Measurements from ENCODE around the gene SGMS1. TPM values are rescaled to one million over a fixed set of nuclear protein-coding genes. Genes with fewer than 3 reads are reported as not detected.
"Not testable (repeated sequence)": the region's sequence is repeated elsewhere in the genome, so short reads cannot be mapped to it uniquely, and the experiment has no call there.

SGMS1 gene
- total and polyA plus RNA-seq, 2 donors (not counting 1 experiment from before 2014, with no cell fraction given), result 10.0 to 43.5 TPM

- Histone ChIP-seq H3K27ac (ENCODE audit: low read length in 2 of 2) (peak overlapping the region in 1 of 2 donors; percentile 0), H3K4me1 (ENCODE audit: control insufficient read depth in 2 of 2, insufficient read depth in 2 of 2, low read length in 2 of 2) (peaks cover 5 to 8% of the 10 kb centered on the region in 2 donors), H3K79me2 (ENCODE audit: control insufficient read depth, insufficient read depth, low read length) (no peaks in the 10 kb centered on the region), H3K9ac (ENCODE audit: low read length) (no peak overlapping the region), H3K27me3 (replicated peaks in 1 of 4; ENCODE audit: control extremely low read depth in 1 of 4, control insufficient read depth in 3 of 4, insufficient read depth in 4 of 4, low read length in 3 of 4) (no peaks in the 10 kb centered on the region), H3K36me3 (replicated peaks in 1 of 2; ENCODE audit: control extremely low read depth in 1 of 2, control insufficient read depth in 1 of 2, extremely low read depth in 1 of 2, insufficient read depth in 2 of 2, low read length in 1 of 2) (no peaks in the 10 kb centered on the region), H3K4me3 (ENCODE audit: control extremely low read depth in 1 of 5, extremely low read depth in 1 of 5, insufficient read depth in 1 of 5, low read depth in 2 of 5, low read length in 4 of 5) (no peak overlapping the region), H3K9me3 (ENCODE audit: control extremely low read depth in 1 of 3, control insufficient read depth in 2 of 3, insufficient read depth in 1 of 3, low read length in 2 of 3) (no peaks in the 10 kb centered on the region), H3K4me2 (replicated peaks; ENCODE audit: low read depth, low read length, poor library complexity, severe bottlenecking) (peak overlapping the region; percentile 1), H2AFZ (ENCODE audit: insufficient read depth, low read depth, low read length, poor library complexity, severe bottlenecking) (no peak overlapping the region), H4K20me1 (ENCODE audit: control insufficient read depth, insufficient read depth, low read length, poor library complexity, severe bottlenecking) (no peaks in the 10 kb centered on the region)
- no peak for TF ChIP-seq EZH2 (IDR thresholded peaks at IDR 0.05; ENCODE audit: borderline replicate concordance, insufficient read depth, low read depth, low read length, poor library complexity, severe bottlenecking)
- no peak for TF ChIP-seq CTCF (IDR thresholded peaks at IDR 0.05)
- WGBS (ENCODE audit: insufficient coverage), result no CpG with 5 or more reads among the region's 4 CpGs
- DNase-seq (no peak), ATAC-seq (ENCODE audit: low read depth) (no peak)
- Mint-ChIP-seq H3K4me3 (no peak overlapping the region), H3K27ac (no peak overlapping the region), H3K27me3 (no peaks in the 10 kb centered on the region), H3K9me3 (ENCODE audit: insufficient read depth) (no peaks in the 10 kb centered on the region), H3K4me1 (peaks cover 20% of the 10 kb centered on the region)
- intact Hi-C loops (cut with micrococcal nuclease), result no loop called here
- POLR2A ChIA-PET, result no interaction called here
- CTCF ChIA-PET, result no interaction called here
Observed at GRCh38 chr10:50431133-50431532, 192.6 kb downstream of the SGMS1 start.

GRCh38 chr10:50426485-50426884, 197.3 kb downstream of the SGMS1 start:
- Histone ChIP-seq H3K4me2 (replicated peaks; ENCODE audit: low read depth, low read length, poor library complexity, severe bottlenecking) (no peak overlapping the region), H4K20me1 (ENCODE audit: control insufficient read depth, insufficient read depth, low read length, poor library complexity, severe bottlenecking) (peaks cover 4% of the 10 kb centered on the region), H3K4me1 (ENCODE audit: control insufficient read depth in 2 of 2, insufficient read depth in 2 of 2, low read length in 2 of 2) (peaks cover 7 to 8% of the 10 kb centered on the region in 2 donors), H3K27ac (ENCODE audit: low read length in 2 of 2) (no peak overlapping the region), H3K9me3 (ENCODE audit: control extremely low read depth in 1 of 3, control insufficient read depth in 2 of 3, insufficient read depth in 1 of 3, low read length in 2 of 3) (no peaks in the 10 kb centered on the region), H3K4me3 (ENCODE audit: control extremely low read depth in 1 of 5, extremely low read depth in 1 of 5, insufficient read depth in 1 of 5, low read depth in 2 of 5, low read length in 4 of 5) (no peak overlapping the region), H3K36me3 (replicated peaks in 1 of 2; ENCODE audit: control extremely low read depth in 1 of 2, control insufficient read depth in 1 of 2, extremely low read depth in 1 of 2, insufficient read depth in 2 of 2, low read length in 1 of 2) (no peaks in the 10 kb centered on the region), H2AFZ (ENCODE audit: insufficient read depth, low read depth, low read length, poor library complexity, severe bottlenecking) (no peak overlapping the region), H3K9ac (ENCODE audit: low read length) (no peak overlapping the region), H3K79me2 (ENCODE audit: control insufficient read depth, insufficient read depth, low read length) (peaks cover 2% of the 10 kb centered on the region), H3K27me3 (replicated peaks in 1 of 4; ENCODE audit: control extremely low read depth in 1 of 4, control insufficient read depth in 3 of 4, insufficient read depth in 4 of 4, low read length in 3 of 4) (no peaks in the 10 kb centered on the region)
- no CpG with 5 or more reads among the region's 1 CpG for WGBS (ENCODE audit: insufficient coverage)
- Mint-ChIP-seq H3K4me3 (no peak overlapping the region), H3K27me3 (no peaks in the 10 kb centered on the region), H3K4me1 (peaks cover 18% of the 10 kb centered on the region), H3K9me3 (ENCODE audit: insufficient read depth) (no peaks in the 10 kb centered on the region), H3K27ac (no peak overlapping the region)
- DNase-seq (no peak), ATAC-seq (ENCODE audit: low read depth) (no peak)
- CTCF ChIA-PET, result interaction anchor here (1.0 kb wide), 1 partner anchor 10 kb away, joined by 3 read pairs; no protein-coding TSS in a partner anchor
- no peak for TF ChIP-seq CTCF (IDR thresholded peaks at IDR 0.05)
- TF ChIP-seq EZH2 (IDR thresholded peaks at IDR 0.05; ENCODE audit: borderline replicate concordance, insufficient read depth, low read depth, low read length, poor library complexity, severe bottlenecking), result no peak
- POLR2A ChIA-PET, result no interaction called here
- intact Hi-C loops (cut with micrococcal nuclease), result no loop called here

- CTCF ChIA-PET, result interaction anchor here (0.7 kb wide), 1 partner anchor 88 kb away, joined by 3 read pairs; no protein-coding TSS in a partner anchor
- intact Hi-C loops (cut with micrococcal nuclease), result not testable (repeated sequence)
Observed at GRCh38 chr10:50425215-50425614, 198.5 kb downstream of the SGMS1 start.

More at GRCh38 chr10:50425215-50425614, 198.5 kb downstream of the SGMS1 start:
- H3K27ac Mint-ChIP-seq; H3K4me2 ChIP-seq (replicated peaks; ENCODE audit: low read depth, low read length, poor library complexity, severe bottlenecking); H4K20me1 ChIP-seq (ENCODE audit: control insufficient read depth, insufficient read depth, low read length, poor library complexity, severe bottlenecking); H3K27me3 ChIP-seq (replicated peaks in 1 of 4; ENCODE audit: control extremely low read depth in 1 of 4, control insufficient read depth in 3 of 4, insufficient read depth in 4 of 4, low read length in 3 of 4); H3K9me3 Mint-ChIP-seq (ENCODE audit: insufficient read depth); H3K9me3 ChIP-seq (ENCODE audit: control extremely low read depth in 1 of 3, control insufficient read depth in 2 of 3, insufficient read depth in 1 of 3, low read length in 2 of 3); H3K4me3 Mint-ChIP-seq; DNase-seq; H3K36me3 ChIP-seq (replicated peaks in 1 of 2; ENCODE audit: control extremely low read depth in 1 of 2, control insufficient read depth in 1 of 2, extremely low read depth in 1 of 2, insufficient read depth in 2 of 2, low read length in 1 of 2); H3K27me3 Mint-ChIP-seq; ATAC-seq (ENCODE audit: low read depth); POLR2A ChIA-PET; H2AFZ ChIP-seq (ENCODE audit: insufficient read depth, low read depth, low read length, poor library complexity, severe bottlenecking); H3K4me3 ChIP-seq (ENCODE audit: control extremely low read depth in 1 of 5, extremely low read depth in 1 of 5, insufficient read depth in 1 of 5, low read depth in 2 of 5, low read length in 4 of 5); H3K27ac ChIP-seq (ENCODE audit: low read length in 2 of 2); H3K9ac ChIP-seq (ENCODE audit: low read length); H3K79me2 ChIP-seq (ENCODE audit: control insufficient read depth, insufficient read depth, low read length): not testable (repeated sequence)
- H3K4me1 ChIP-seq (ENCODE audit: control insufficient read depth in 2 of 2, insufficient read depth in 2 of 2, low read length in 2 of 2), result peaks cover 14 to 15% of the 10 kb centered on the region in 2 donors
- peaks cover 25% of the 10 kb centered on the region for H3K4me1 Mint-ChIP-seq
- no CpG with 5 or more reads among the region's 1 CpG for WGBS (ENCODE audit: insufficient coverage)
